Measurements from ENCODE around the gene PTPN5. TPM values are rescaled to one million over a fixed set of nuclear protein-coding genes. Genes with fewer than 3 reads are reported as not detected.
"Not testable (repeated sequence)": the region's sequence is repeated elsewhere in the genome, so short reads cannot be mapped to it uniquely, and the experiment has no call there.

Gene PTPN5
- total RNA-seq, 2 experiments from 2014 or later: not detected

GRCh38 chr11:18684267-18684666, 107.3 kb downstream of the PTPN5 start:
- Histone ChIP-seq H3K4me2 (ENCODE audit: low read length) (no peak overlapping the region), H3K9me3 (ENCODE audit: low read length) (no peaks in the 10 kb centered on the region), H3K9me2 (ENCODE audit: insufficient read depth, low read length) (no peaks in the 10 kb centered on the region), H4K20me1 (ENCODE audit: insufficient read depth, low read length) (no peaks in the 10 kb centered on the region), H2AFZ (ENCODE audit: low read length) (no peak overlapping the region), H3K27ac (ENCODE audit: low read depth, low read length, poor library complexity, severe bottlenecking) (no peak overlapping the region), H3K79me2 (ENCODE audit: insufficient read depth, low read depth, low read length) (no peaks in the 10 kb centered on the region), H3K4me1 (ENCODE audit: insufficient read depth, low read length, poor library complexity, severe bottlenecking) (no peaks in the 10 kb centered on the region), H3K36me3 (ENCODE audit: insufficient read depth, low read length) (no peaks in the 10 kb centered on the region), H3K4me3 (ENCODE audit: low read depth, low read length, poor library complexity, severe bottlenecking) (no peak overlapping the region)
- DNase-seq (ENCODE audit: low spot score): no peak
- intact Hi-C loops (cut with micrococcal nuclease; ENCODE audit: unreplicated experiment): no loop called here
- no TSS peak for BruUV-seq (replicated peaks)
- ChIA-PET POLR2A (interaction anchor here (0.7 to 1.1 kb wide), 2 partner anchors 12 to 90 kb away, joined by 4 to 5 read pairs; no protein-coding TSS in a partner anchor), CTCF (ENCODE audit: unreplicated experiment) (no interaction called here)
- TF ChIP-seq CTCF (conservative IDR thresholded peaks at IDR 0.05; ENCODE audit: low read length): no peak
- TF ChIP-seq EZH2phosphoT487 (IDR thresholded peaks at IDR 0.05; ENCODE audit: borderline replicate concordance, low read depth, low read length): no peak

- POLR2A ChIA-PET: interaction anchor here (0.6 kb wide), 1 partner anchor 9 kb away, joined by 3 read pairs; no protein-coding TSS in a partner anchor
- no TSS peak for BruUV-seq (replicated peaks)
Observed at GRCh38 chr11:18682466-18682865, 109.1 kb downstream of the PTPN5 start.

DNA sequence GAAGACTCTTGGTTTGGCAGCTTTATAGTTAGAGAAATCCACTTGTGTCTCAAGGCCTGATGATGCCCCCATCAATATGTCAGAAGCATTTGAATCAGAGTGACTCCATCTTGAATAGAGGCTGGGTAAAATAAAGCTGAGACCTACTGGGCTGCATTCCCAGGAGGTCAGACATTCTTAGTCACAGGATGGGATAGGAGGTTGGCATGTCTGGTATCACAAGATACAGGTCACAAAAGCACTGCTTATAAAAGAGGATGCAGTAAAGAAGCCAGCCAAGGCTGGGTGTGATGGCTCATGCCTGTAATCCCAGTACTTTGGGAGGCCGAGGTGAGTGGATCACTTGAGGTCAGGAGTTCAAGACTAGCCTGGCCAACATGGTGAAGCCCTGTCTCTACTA, 109.6 kb downstream of the PTPN5 start:
- H3K79me2 ChIP-seq (ENCODE audit: insufficient read depth, low read depth, low read length); H3K9me2 ChIP-seq (ENCODE audit: insufficient read depth, low read length); H3K36me3 ChIP-seq (ENCODE audit: insufficient read depth, low read length); H3K27ac ChIP-seq (ENCODE audit: low read depth, low read length, poor library complexity, severe bottlenecking); intact Hi-C loops (cut with micrococcal nuclease; ENCODE audit: unreplicated experiment); H3K4me1 ChIP-seq (ENCODE audit: insufficient read depth, low read length, poor library complexity, severe bottlenecking); POLR2A ChIA-PET; CTCF ChIA-PET (ENCODE audit: unreplicated experiment); H3K9me3 ChIP-seq (ENCODE audit: low read length); BruUV-seq (replicated peaks); H3K4me3 ChIP-seq (ENCODE audit: low read depth, low read length, poor library complexity, severe bottlenecking); H4K20me1 ChIP-seq (ENCODE audit: insufficient read depth, low read length); H3K4me2 ChIP-seq (ENCODE audit: low read length); H2AFZ ChIP-seq (ENCODE audit: low read length); DNase-seq (ENCODE audit: low spot score): not testable (repeated sequence)

More at GRCh38 chr11:18682466-18682865, 109.1 kb downstream of the PTPN5 start:
- intact Hi-C loops (cut with micrococcal nuclease; ENCODE audit: unreplicated experiment): no loop called here
- DNase-seq (ENCODE audit: low spot score): no peak
- Histone ChIP-seq H3K36me3 (ENCODE audit: insufficient read depth, low read length) (no peaks in the 10 kb centered on the region), H4K20me1 (ENCODE audit: insufficient read depth, low read length) (no peaks in the 10 kb centered on the region), H3K9me3 (ENCODE audit: low read length) (no peaks in the 10 kb centered on the region), H2AFZ (ENCODE audit: low read length) (no peak overlapping the region), H3K79me2 (ENCODE audit: insufficient read depth, low read depth, low read length) (no peaks in the 10 kb centered on the region), H3K4me3 (ENCODE audit: low read depth, low read length, poor library complexity, severe bottlenecking) (no peak overlapping the region), H3K9me2 (ENCODE audit: insufficient read depth, low read length) (no peaks in the 10 kb centered on the region), H3K27ac (ENCODE audit: low read depth, low read length, poor library complexity, severe bottlenecking) (no peak overlapping the region), H3K4me1 (ENCODE audit: insufficient read depth, low read length, poor library complexity, severe bottlenecking) (no peaks in the 10 kb centered on the region), H3K4me2 (ENCODE audit: low read length) (no peak overlapping the region)
- no peak for TF ChIP-seq EZH2phosphoT487 (IDR thresholded peaks at IDR 0.05; ENCODE audit: borderline replicate concordance, low read depth, low read length)
- TF ChIP-seq CTCF (conservative IDR thresholded peaks at IDR 0.05; ENCODE audit: low read length): no peak
- CTCF ChIA-PET (ENCODE audit: unreplicated experiment): no interaction called here

Other genes with a start within 250 kb of the PTPN5 start
- 1.3 and 1.5 TPM in 2 replicates for gene UEVLD, start 203.1 kb downstream of the PTPN5 start, total RNA-seq (2014; rRNA removed; shearing (Covaris generic))
- gene UEVLD, start 203.1 kb downstream of the PTPN5 start, total RNA-seq (2022): 3.5 and 4.7 TPM in 2 replicates
- not detected in 2 replicates for gene MISFA, start 192.0 kb downstream of the PTPN5 start, total RNA-seq (2014; rRNA removed; shearing (Covaris generic))
- gene MISFA, start 192.0 kb downstream of the PTPN5 start, total RNA-seq (2022): 1.00 TPM in 1 of 2 replicates, not detected in the other
- gene SPTY2D1, start 157.5 kb downstream of the PTPN5 start, total RNA-seq (2014; rRNA removed; shearing (Covaris generic)): 15.6 and 15.8 TPM in 2 replicates
- 15.8 and 16.9 TPM in 2 replicates for gene SPTY2D1, start 157.5 kb downstream of the PTPN5 start, total RNA-seq (2022)
- gene TMEM86A, start 93.0 kb downstream of the PTPN5 start, total RNA-seq (2014; rRNA removed; shearing (Covaris generic)): 0.39 and 0.92 TPM in 2 replicates
- gene TMEM86A, start 93.0 kb downstream of the PTPN5 start, total RNA-seq (2022): 1.2 and 2.7 TPM in 2 replicates
- gene IGSF22, start 65.6 kb downstream of the PTPN5 start, total RNA-seq (2014; rRNA removed; shearing (Covaris generic)): not detected in 2 replicates
- not detected in 2 replicates for gene IGSF22, start 65.6 kb downstream of the PTPN5 start, total RNA-seq (2022)
- not detected in 2 replicates for gene MRGPRX1, start 147.6 kb upstream of the PTPN5 start, total RNA-seq (2014; rRNA removed; shearing (Covaris generic))
- not detected in 2 replicates for gene MRGPRX1, start 147.6 kb upstream of the PTPN5 start, total RNA-seq (2022)